GM20000 (cell line): ENCODE measurements around the gene ADGRD1.
"Not testable (repeated sequence)": the region's sequence is repeated elsewhere in the genome, so short reads cannot be mapped to it uniquely, and the experiment has no call there.

Experiments used
- DNase-seq: peaks from one replicate; pipeline ENCODE4 v3.0.0; 2012; ENCODE audit warnings: low spot score
- CTCF ChIP-seq: IDR thresholded peaks from 2 replicates; pipeline ENCODE4 v1.5.1; 2012; ENCODE audit warnings: mild to moderate bottlenecking, control low read depth; ENCODE audit errors: extremely low read depth, missing control alignments

ADGRD1 gene

GRCh38 chr12:131118371-131118770 lies 164.7 kb downstream of the ADGRD1 start:
- DNase-seq, result no peak
- no peak for TF ChIP-seq CTCF

GRCh38 chr12:131119345-131119744 lies 165.6 kb downstream of the ADGRD1 start:
- DNase-seq, result not testable (repeated sequence)

GRCh38 chr12:131119936-131120335 lies 166.2 kb downstream of the ADGRD1 start:
- no peak for TF ChIP-seq CTCF
- DNase-seq, result no peak

- no peak for DNase-seq
Measured at GRCh38 chr12:131120831-131121271, 167.1 kb downstream of the ADGRD1 start.

GRCh38 chr12:131121705-131122405 lies 168.1 kb downstream of the ADGRD1 start:
- TF ChIP-seq CTCF, result no peak
- no peak for DNase-seq

More at GRCh38 chr12:131120831-131121271, 167.1 kb downstream of the ADGRD1 start:
- no peak for TF ChIP-seq CTCF

GRCh38 chr12:131122631-131123030 lies 168.9 kb downstream of the ADGRD1 start:
- DNase-seq, result no peak
- TF ChIP-seq CTCF, result no peak

GRCh38 chr12:131123817-131124216 lies 170.1 kb downstream of the ADGRD1 start:
- DNase-seq, result no peak
- no peak for TF ChIP-seq CTCF
